NCI-H748 (cell line): ENCODE data around the gene MAP1B.
"Not testable (repeated sequence)": the region's sequence is repeated elsewhere in the genome, so short reads cannot be mapped to it uniquely, and the experiment has no call there.

Experiments used
- DNase-seq: peaks from one replicate; lab custom pipeline; 2025; ENCODE audit not compliant: unreplicated experiment; lab: John Stamatoyannopoulos, UW

MAP1B gene

GRCh38 chr5:72107131-72107900 is at the start of gene MAP1B:
MAP1B (plus strand) TSS chr5:72107475; CDS start chr5:72107532, 57 bp downstream.
- DNase-seq = peak; percentile 98

- DNase-seq = no peak
Observed at GRCh38 chr5:72057816-72058215, 49.5 kb upstream of the MAP1B start.

GRCh38 chr5:72063219-72063819 is 44.0 kb upstream of the MAP1B start:
- DNase-seq = no peak

- DNase-seq = peak; percentile 22
Observed at GRCh38 chr5:72064801-72065570, 42.3 kb upstream of the MAP1B start.

- DNase-seq = peak; percentile 98
Observed at GRCh38 chr5:72065751-72066255, 41.5 kb upstream of the MAP1B start.

GRCh38 chr5:72066705-72067107 is 40.6 kb upstream of the MAP1B start:
- DNase-seq = no peak

- no peak for DNase-seq
Observed at GRCh38 chr5:72067682-72068470, 39.4 kb upstream of the MAP1B start.

- no peak for DNase-seq
Observed at GRCh38 chr5:72070529-72070928, 36.7 kb upstream of the MAP1B start.

GRCh38 chr5:72071906-72072305 is 35.4 kb upstream of the MAP1B start:
- no peak for DNase-seq

- DNase-seq = peak; percentile 18
Observed at GRCh38 chr5:72074251-72074650, 33.0 kb upstream of the MAP1B start.

- DNase-seq = no peak
Observed at GRCh38 chr5:72075461-72075860, 31.8 kb upstream of the MAP1B start.

GRCh38 chr5:72076621-72077300 is 30.5 kb upstream of the MAP1B start:
- peak; percentile 28 for DNase-seq

GRCh38 chr5:72077390-72077789 is 29.9 kb upstream of the MAP1B start:
- no peak for DNase-seq

GRCh38 chr5:72079288-72079687 is 28.0 kb upstream of the MAP1B start:
- peak; percentile 4 for DNase-seq

- no peak for DNase-seq
Observed at GRCh38 chr5:72082048-72082447, 25.2 kb upstream of the MAP1B start.

- no peak for DNase-seq
Observed at GRCh38 chr5:72084876-72085275, 22.4 kb upstream of the MAP1B start.

GRCh38 chr5:72085319-72085718 is 22.0 kb upstream of the MAP1B start:
- no peak for DNase-seq

- DNase-seq = not testable (repeated sequence)
Observed at GRCh38 chr5:72089713-72090112, 17.6 kb upstream of the MAP1B start.

- DNase-seq = no peak
Observed at GRCh38 chr5:72092074-72092473, 15.2 kb upstream of the MAP1B start.

- no peak for DNase-seq
Observed at GRCh38 chr5:72093217-72093616, 14.1 kb upstream of the MAP1B start.
